Astrocyte of the spinal cord (primary cell): ENCODE measurements around the gene MAT2A.

Experiments used
- DNase-seq: peaks from one replicate; pipeline ENCODE4 v3.0.0; 2011; ENCODE audit warnings: low read depth, low spot score
- H3K4me3 ChIP-seq: 2 replicates; pipeline ENCODE4 v1.5.1; 2011; ENCODE audit warnings: low read depth, mild to moderate bottlenecking, low read length, moderate library complexity
- CTCF ChIP-seq: IDR thresholded peaks from 2 replicates; pipeline ENCODE4 v1.5.1; 2012; ENCODE audit warnings: low read depth, mild to moderate bottlenecking, low read length, inconsistent platforms
- in situ Hi-C: cut with HindIII; loops from 2 replicates; pipeline ENCODE4 v1.10.0; 2017; ENCODE audit warnings: low sequenced_read_pairs

Gene MAT2A

DNA sequence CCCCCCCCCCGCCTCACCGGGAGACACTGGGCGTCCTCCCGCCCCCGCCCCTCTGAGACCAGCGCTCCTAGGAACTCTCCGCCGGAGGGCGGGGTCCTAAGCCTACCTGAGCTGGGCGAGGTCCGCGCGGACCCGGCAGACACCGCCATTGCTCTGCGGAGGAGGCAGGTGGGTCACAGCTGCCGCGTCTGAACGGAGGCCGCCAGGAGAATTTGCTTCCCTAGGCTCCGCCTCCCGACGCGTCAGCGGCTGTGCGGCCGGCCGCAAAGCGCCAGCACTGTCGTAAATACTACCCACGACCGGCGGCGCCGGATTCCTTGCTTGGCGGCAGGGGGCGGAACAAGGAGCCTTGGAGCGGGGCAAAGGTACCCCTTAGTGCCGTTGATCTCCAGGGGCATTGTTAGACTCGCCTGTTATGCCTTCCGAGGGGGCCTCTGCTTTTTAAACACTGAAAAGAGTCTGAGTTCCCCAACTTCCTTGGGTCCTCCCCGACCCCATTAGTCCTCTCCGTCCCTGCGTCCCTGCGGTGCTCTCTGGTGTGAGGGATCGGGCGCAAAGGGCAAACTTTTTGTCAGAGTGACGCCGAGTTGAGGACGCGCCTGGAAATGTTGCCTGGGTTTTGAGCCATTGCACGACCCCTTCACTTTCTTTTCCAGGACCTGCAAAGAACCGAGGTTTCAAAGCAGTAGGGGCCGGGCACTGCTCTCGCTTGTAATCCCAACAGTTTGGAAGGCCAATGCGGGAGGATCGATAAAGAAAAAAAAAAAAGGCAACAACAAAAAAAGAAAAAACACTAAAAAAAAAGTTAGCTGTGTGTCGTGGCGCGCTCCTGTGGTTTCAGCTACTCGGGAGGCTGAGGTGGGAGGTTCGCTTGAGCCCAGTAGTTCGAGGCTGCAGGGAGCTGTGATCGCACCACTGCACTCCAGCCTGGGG, 22.6 kb downstream of the MAT2A start, which contains the start of gene GGCX:
Gene GGCX, minus strand, starts transcription at position 214 of the 933 bp plus-strand sequence. Its CDS starts 65 bp downstream, at position 149.
- peak; percentile 20 for TF ChIP-seq CTCF
- peak; percentile 95 for DNase-seq
- H3K4me3 ChIP-seq = peak within 1 kb of the TSS; percentile 90
- in situ Hi-C loops = no loop called here

DNA sequence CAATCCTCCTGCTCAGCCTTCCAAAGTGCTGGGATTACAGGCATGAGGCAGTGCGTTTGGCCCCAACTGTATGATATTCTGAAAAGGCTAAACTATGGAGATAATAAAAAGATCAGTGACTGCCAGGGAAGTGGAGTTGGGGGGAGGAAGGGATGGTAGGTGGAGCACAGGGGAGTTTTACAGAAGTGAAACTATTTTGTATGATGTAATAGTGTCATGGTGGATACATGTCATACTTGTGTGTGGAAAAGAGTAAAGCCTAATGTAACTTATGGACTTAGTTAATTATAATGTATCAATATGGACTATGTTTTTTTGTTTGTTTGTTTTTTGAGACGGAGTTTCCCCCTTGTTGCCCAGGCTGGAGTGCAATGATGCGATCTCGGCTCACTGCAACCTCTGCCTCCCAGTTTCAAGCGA, 25.2 kb downstream of the MAT2A start:
- no peak for DNase-seq
- TF ChIP-seq CTCF = no peak
- in situ Hi-C loops = no loop called here
- no peak overlapping the region for H3K4me3 ChIP-seq

DNA sequence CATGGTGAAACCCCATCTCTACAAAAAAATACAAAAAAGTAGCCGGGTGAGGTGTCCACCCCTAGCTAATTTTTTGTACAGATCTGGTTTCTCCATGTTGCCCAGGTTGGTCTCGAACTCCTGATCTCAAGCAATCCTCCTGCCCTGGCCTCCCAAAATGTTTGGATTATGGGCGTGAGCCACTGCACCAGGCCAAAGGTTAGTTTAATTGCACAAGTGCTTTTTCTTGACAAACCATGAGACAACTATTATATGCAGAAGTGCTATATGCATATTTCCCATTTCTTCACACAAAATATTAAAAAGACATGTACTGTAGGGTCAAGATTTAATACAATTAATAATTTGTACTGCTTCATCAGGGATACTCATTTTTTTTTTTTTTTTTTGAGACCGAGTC, 27.3 kb downstream of the MAT2A start:
- no peak for TF ChIP-seq CTCF
- H3K4me3 ChIP-seq = no peak overlapping the region
- no peak for DNase-seq
- in situ Hi-C loops = no loop called here

DNA sequence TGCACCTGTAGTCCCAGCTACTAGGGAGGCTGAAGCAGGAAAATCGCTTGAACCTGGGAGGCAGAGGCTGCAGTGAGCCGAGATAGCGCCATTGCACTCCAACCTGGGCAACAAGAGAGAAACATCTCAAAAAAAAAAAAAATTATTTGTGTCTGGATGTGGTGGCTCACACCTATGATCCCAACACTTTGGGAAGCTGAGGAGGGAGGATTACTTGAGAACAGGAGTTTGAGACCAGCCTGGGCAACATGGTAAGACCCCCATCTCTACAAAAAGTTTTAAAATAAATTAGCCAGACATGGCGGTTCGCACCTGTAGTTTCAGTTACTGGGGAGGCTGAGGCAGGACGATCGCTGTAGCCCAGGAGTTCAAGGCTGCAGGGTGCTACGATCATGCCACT, 36.8 kb downstream of the MAT2A start:
- H3K4me3 ChIP-seq = no peak overlapping the region
- no peak for TF ChIP-seq CTCF
- no peak for DNase-seq
- in situ Hi-C loops = no loop called here

GRCh38 chr2:85577063-85577385, 38.1 kb downstream of the MAT2A start:
- no peak for DNase-seq
- no peak for TF ChIP-seq CTCF
- no peak overlapping the region for H3K4me3 ChIP-seq
- in situ Hi-C loops = no loop called here

- TF ChIP-seq CTCF = no peak
- no peak within 1 kb of the TSS for H3K4me3 ChIP-seq
- in situ Hi-C loops = no loop called here
- DNase-seq = no peak
Observed at GRCh38 chr2:85577386-85578242, 38.6 kb downstream of the MAT2A start, which contains the start of gene VAMP8. TSS of gene VAMP8 (plus strand) at chr2:85577586. CDS start at chr2:85577647, 61 bp downstream.
